Smooth muscle cell of the umbilical artery (primary cell): Measurements from ENCODE around the gene SNAP91. TPM values are rescaled to one million over a fixed set of nuclear protein-coding genes. Genes with fewer than 3 reads are reported as not detected.

Source experiments
- total RNA-seq: library from RNA; depleted of rRNA; stranded (reverse); fragments of >200 nt; gene quantifications from 2 replicates; pipeline ENCODE4 v1.2.3, GENCODE V29; 2014

Gene SNAP91
- total RNA-seq = 0.05 and 0.30 TPM in 2 replicates

GRCh38 chr6:83708970-83709747 lies at the start of gene SNAP91:
SNAP91 (minus strand) TSS chr6:83709101; CDS start chr6:83707927, 1,174 bp downstream.

GRCh38 chr6:83511901-83512681 lies 196.8 kb downstream of the SNAP91 start, which contains the start of gene PRSS35:
PRSS35 (plus strand) TSS chr6:83512534; CDS start chr6:83523442, 10,908 bp downstream.

Other genes with a start within 250 kb of the SNAP91 start
- 4.0 and 18.7 TPM in 2 replicates for gene PRSS35, start 196.6 kb downstream of the SNAP91 start, total RNA-seq
- not detected in 2 replicates for gene RIPPLY2, start 144.3 kb upstream of the SNAP91 start, total RNA-seq
- 4.5 and 10.8 TPM in 2 replicates for gene CYB5R4, start 150.6 kb upstream of the SNAP91 start, total RNA-seq